IMR-90 (cell line): ENCODE data around the gene EHBP1L1. TPM values are rescaled to one million over a fixed set of nuclear protein-coding genes. Genes with fewer than 3 reads are reported as not detected.

Source experiments
- ATAC-seq: fragments of 200-7000 bp; cut with Tn5 transposase; 2 replicates; pipeline ENCODE4 v1.9.1; 2020; ENCODE audit warnings: low read depth, mild to moderate bottlenecking, moderate library complexity
- BruUV-seq: library from RNA; stranded (reverse); fragments of 400-500 nt; replicated peaks from 2 replicates; lab custom pipeline; 2021; lab: Mats Ljungman, UMichigan
- CTCF ChIA-PET: fragments of 300-600 bp; formaldehyde crosslinking; extraction: SDS; loops from one replicate; lab custom pipeline; 2021; ENCODE audit warnings: antibody characterized with exemption; lab: Yijun Ruan, JAX
- POLR2A ChIA-PET: fragments of 300-600 bp; sonication (Branson Sonifier 250); formaldehyde crosslinking; loops from one replicate; lab custom pipeline; 2022; ENCODE audit warnings: antibody characterized with exemption; ENCODE audit not compliant: unreplicated experiment; lab: Charles Lee
- DNase-seq: peaks from one replicate; pipeline ENCODE4 v3.0.0; 2013
- H2AFZ ChIP-seq: replicated peaks from 2 replicates; pipeline ENCODE3; 2013; ENCODE audit warnings: low read length, mild to moderate bottlenecking; ENCODE audit not compliant: poor library complexity
- H2AK5ac ChIP-seq: 2 replicates; pipeline ENCODE4 v1.6.1; 2013; ENCODE audit warnings: low read depth, low read length, inconsistent platforms
- H2AK9ac ChIP-seq: replicated peaks from 2 replicates; pipeline ENCODE3; 2013; ENCODE audit warnings: mild to moderate bottlenecking, low read depth, low read length, moderate library complexity; ENCODE audit not compliant: poor library complexity
- H2BK120ac ChIP-seq: 2 replicates; pipeline ENCODE4 v1.6.1; 2013; ENCODE audit warnings: low read depth, low read length, inconsistent platforms
- H2BK15ac ChIP-seq: 3 replicates; pipeline ENCODE4 v1.6.1; 2013; ENCODE audit warnings: low read depth, low read length, inconsistent platforms
- H2BK20ac ChIP-seq: 2 replicates; pipeline ENCODE4 v1.6.1; 2013; ENCODE audit warnings: low read depth, mild to moderate bottlenecking, inconsistent platforms, low read length, moderate library complexity
- H2BK5ac ChIP-seq: 2 replicates; pipeline ENCODE4 v1.6.1; 2013; ENCODE audit warnings: mild to moderate bottlenecking, low read depth, low read length, inconsistent platforms; ENCODE audit not compliant: poor library complexity, severe bottlenecking
- H3K14ac ChIP-seq: replicated peaks from 2 replicates; pipeline ENCODE4 v1.6.1; 2013; ENCODE audit warnings: low read depth, low read length, inconsistent platforms
- H3K18ac ChIP-seq: 2 replicates; pipeline ENCODE4 v1.6.1; 2013; ENCODE audit warnings: low read depth, low read length, control low read depth
- H3K23ac ChIP-seq: 2 replicates; pipeline ENCODE4 v1.6.1; 2013; ENCODE audit warnings: low read depth, low read length, inconsistent platforms
- H3K27ac ChIP-seq: 2 replicates; pipeline ENCODE4 v1.5.1; 2013; ENCODE audit warnings: mild to moderate bottlenecking, control low read depth, low read length; ENCODE audit not compliant: insufficient read depth
- H3K27me3 ChIP-seq: 2 replicates; pipeline ENCODE4 v1.6.1; 2013; ENCODE audit warnings: low read length; ENCODE audit not compliant: control insufficient read depth, insufficient read depth
- H3K36me3 ChIP-seq: 2 replicates; pipeline ENCODE4 v1.6.1; 2013; ENCODE audit warnings: low read length, mixed read lengths; ENCODE audit not compliant: control insufficient read depth, insufficient read depth
- H3K4ac ChIP-seq: 2 replicates; pipeline ENCODE4 v1.6.1; 2013; ENCODE audit warnings: low read depth, low read length, inconsistent platforms
- H3K4me1 ChIP-seq: 2 replicates; pipeline ENCODE4 v1.6.1; 2013; ENCODE audit warnings: low read length, mixed read lengths; ENCODE audit not compliant: control insufficient read depth, insufficient read depth
- H3K4me2 ChIP-seq: 2 replicates; pipeline ENCODE4 v1.6.1; 2013; ENCODE audit warnings: low read depth, mild to moderate bottlenecking, control low read depth, low read length, moderate library complexity
- H3K4me3 ChIP-seq: 2 replicates; pipeline ENCODE4 v1.5.1; 2013; ENCODE audit warnings: low read depth, mild to moderate bottlenecking, control low read depth, low read length, moderate library complexity; ENCODE audit not compliant: insufficient read depth
- H3K56ac ChIP-seq: 2 replicates; pipeline ENCODE4 v1.6.1; 2013; ENCODE audit warnings: low read length, inconsistent platforms; ENCODE audit not compliant: insufficient read depth; ENCODE audit errors: extremely low read depth
- H3K79me1 ChIP-seq, 2 experiments: 2 replicates each; pipeline ENCODE4 v1.6.1; 2013; ENCODE audit warnings: low read length in 2 of 2, inconsistent platforms in 1 of 2, low read depth in 1 of 2
- H3K9ac ChIP-seq: 2 replicates; pipeline ENCODE4 v1.6.1; 2013; ENCODE audit warnings: low read depth, low read length, control low read depth
- H3K9me1 ChIP-seq: 2 replicates; pipeline ENCODE4 v1.6.1; 2013; ENCODE audit warnings: low read length, inconsistent platforms; ENCODE audit not compliant: insufficient read depth
- H3K9me3 ChIP-seq: 2 replicates; pipeline ENCODE4 v1.6.1; 2013; ENCODE audit warnings: low read length; ENCODE audit not compliant: control insufficient read depth, insufficient read depth
- H4K20me1 ChIP-seq: 2 replicates; pipeline ENCODE4 v1.6.1; 2013; ENCODE audit warnings: low read length, inconsistent platforms; ENCODE audit not compliant: insufficient read depth
- H4K5ac ChIP-seq: 2 replicates; pipeline ENCODE4 v1.6.1; 2013; ENCODE audit warnings: mild to moderate bottlenecking, low read depth, low read length, control low read depth
- H4K8ac ChIP-seq, 2 experiments: 2 replicates each; pipeline ENCODE4 v1.6.1; 2013; ENCODE audit warnings: low read depth in 2 of 2, low read length in 2 of 2, control low read depth in 1 of 2, inconsistent platforms in 1 of 2
- H4K91ac ChIP-seq: 2 replicates; pipeline ENCODE4 v1.6.1; 2013; ENCODE audit warnings: low read depth, low read length, inconsistent platforms; ENCODE audit not compliant: insufficient read depth
- BHLHE40 ChIP-seq: fragments of 150-350 bp; IDR thresholded peaks from 2 replicates; pipeline ENCODE4 v1.6.1; 2016; ENCODE audit warnings: mild to moderate bottlenecking, low read depth, low read length
- CEBPB ChIP-seq: IDR thresholded peaks from 2 replicates; pipeline ENCODE4 v1.6.1; 2012; ENCODE audit warnings: low read depth, low read length, improper control_type of control experiment
- FOS ChIP-seq: fragments of 150-350 bp; IDR thresholded peaks from 2 replicates; pipeline ENCODE4 v1.6.1; 2016; ENCODE audit warnings: low read depth, low read length
- MAFK ChIP-seq: IDR thresholded peaks from 2 replicates; pipeline ENCODE4 v1.6.1; 2012; ENCODE audit warnings: low read depth, low read length, improper control_type of control experiment
- MAZ ChIP-seq: IDR thresholded peaks from 2 replicates; pipeline ENCODE4 v1.6.1; 2012; ENCODE audit warnings: low read depth, mild to moderate bottlenecking, low read length, improper control_type of control experiment, moderate library complexity, borderline replicate concordance
- MXI1 ChIP-seq: IDR thresholded peaks from 2 replicates; pipeline ENCODE4 v1.6.1; 2012; ENCODE audit warnings: low read depth, mild to moderate bottlenecking, low read length, moderate library complexity, borderline replicate concordance
- NFE2L2 ChIP-seq: fragments of 150-350 bp; IDR thresholded peaks from 2 replicates; pipeline ENCODE4 v1.6.1; 2016; ENCODE audit warnings: low read depth, mild to moderate bottlenecking, low read length
- POLR2A ChIP-seq: IDR thresholded peaks from 2 replicates; pipeline ENCODE4 v1.6.1; 2012; ENCODE audit warnings: mild to moderate bottlenecking, low read depth, low read length
- RAD21 ChIP-seq: IDR thresholded peaks from 2 replicates; pipeline ENCODE4 v1.6.1; 2012; ENCODE audit warnings: low read length, improper control_type of control experiment
- RCOR1 ChIP-seq: IDR thresholded peaks from 2 replicates; pipeline ENCODE4 v1.6.1; 2012; ENCODE audit warnings: mild to moderate bottlenecking, low read length, improper control_type of control experiment; ENCODE audit not compliant: insufficient replicate concordance
- RFX5 ChIP-seq: IDR thresholded peaks from 2 replicates; pipeline ENCODE4 v1.8.0; 2012; ENCODE audit warnings: low read depth, mild to moderate bottlenecking, low read length, moderate library complexity
- SMC3 ChIP-seq: fragments of 150-350 bp; IDR thresholded peaks from 2 replicates; pipeline ENCODE4 v1.6.1; 2016; ENCODE audit warnings: low read depth, mild to moderate bottlenecking, antibody characterized with exemption, low read length, moderate library complexity
- WGBS, 2 experiments: methylation state at CpG; one replicate each; pipeline versions ENCODE4 v1.1.5 to v1.1.7; 2013; ENCODE audit warnings: missing lambda C conversion rate in 2 of 2; ENCODE audit not compliant: insufficient read length in 1 of 2; ENCODE audit errors: extremely low coverage in 2 of 2; 5-methylcytosine and 5-hydroxymethylcytosine counted together
- dilution Hi-C: fragments of 300-500 bp; cut with HindIII; formaldehyde crosslinking; loops from one replicate; pipeline ENCODE4 v1.14.3; 2018; ENCODE audit warnings: low sequenced_read_pairs; ENCODE audit not compliant: unreplicated experiment
- in situ Hi-C: fragments of 300-500 bp; cut with MboI; formaldehyde crosslinking; loops from 3 replicates; pipeline ENCODE4 v1.14.3; 2019; ENCODE audit warnings: low sequenced_read_pairs, inconsistent platforms, mixed read lengths
- intact Hi-C: fragments of 100-400 bp; cut with micrococcal nuclease; formaldehyde crosslinking; loops from 2 replicates; pipeline ENCODE4 v1.10.0; 2022
- polyA plus RNA-seq, 3 experiments: library from polyadenylated mRNA; depleted of rRNA; stranded (reverse); fragments of >200 nt; gene quantifications; 2 replicates each; pipeline ENCODE4 v1.2.3, GENCODE V29; 2012; ENCODE audit warnings: low replicate concordance in 1 of 3
- total RNA-seq: library from RNA; depleted of rRNA; stranded (reverse); fragments of >200 nt; gene quantifications from 2 replicates; pipeline ENCODE4 v1.2.3, GENCODE V29; 2012
- TF ChIP-seq, protein P1 (sequence below): fragments of 150-350 bp; IDR thresholded peaks from 2 replicates; pipeline ENCODE4 v1.6.1; 2017; ENCODE audit warnings: mild to moderate bottlenecking, antibody characterized with exemption, low read length, low read depth
- TF ChIP-seq, protein P2 (sequence below): fragments of 150-350 bp; IDR thresholded peaks from 2 replicates; pipeline ENCODE4 v1.6.1; 2016; ENCODE audit warnings: low read depth, mild to moderate bottlenecking, low read length, moderate library complexity, borderline replicate concordance
- TF ChIP-seq, protein P3 (sequence below): conservative IDR thresholded peaks from 2 replicates; pipeline ENCODE4 v1.5.1; 2012; ENCODE audit warnings: mild to moderate bottlenecking, low read depth, low read length, improper control_type of control experiment

The EHBP1L1 gene
- total and polyA plus RNA-seq, 2 of the 4 experiments (the other 2 are of a cell fraction): 10.0 to 27.4 TPM

DNA sequence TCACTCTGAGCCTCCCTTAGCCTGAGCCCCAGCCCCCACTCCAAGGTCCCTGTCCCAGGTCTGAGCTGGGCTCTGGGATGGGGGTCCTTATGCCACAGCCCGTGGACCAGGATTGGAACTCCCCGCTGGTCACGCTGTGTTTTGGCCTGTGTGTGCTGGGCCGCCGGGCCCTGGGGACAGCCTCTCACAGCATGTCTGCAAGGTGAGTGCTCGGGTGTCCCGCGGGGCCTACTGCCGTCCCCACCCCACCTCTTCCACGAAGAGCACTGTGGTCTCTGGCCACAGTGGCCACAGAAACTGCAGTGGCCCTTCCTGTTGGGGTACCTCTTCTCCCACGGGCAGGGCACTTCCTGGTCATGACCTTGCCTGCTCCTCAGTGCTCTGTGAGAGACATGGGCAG, 58.6 kb downstream of the EHBP1L1 start:
- peaks cover 15 to 23% of the 10 kb centered on the region in 2 experiments for H3K79me1 ChIP-seq
- H3K27me3 ChIP-seq: no peaks in the 10 kb centered on the region
- no peak overlapping the region for H3K4me3 ChIP-seq
- H3K56ac ChIP-seq: no peak overlapping the region
- intact Hi-C loops (no loop called here), in situ Hi-C loops (no loop called here), dilution Hi-C loops (no loop called here)
- TF ChIP-seq BHLHE40: no peak
- TF ChIP-seq SMC3: no peak
- TF ChIP-seq, protein P1, sequence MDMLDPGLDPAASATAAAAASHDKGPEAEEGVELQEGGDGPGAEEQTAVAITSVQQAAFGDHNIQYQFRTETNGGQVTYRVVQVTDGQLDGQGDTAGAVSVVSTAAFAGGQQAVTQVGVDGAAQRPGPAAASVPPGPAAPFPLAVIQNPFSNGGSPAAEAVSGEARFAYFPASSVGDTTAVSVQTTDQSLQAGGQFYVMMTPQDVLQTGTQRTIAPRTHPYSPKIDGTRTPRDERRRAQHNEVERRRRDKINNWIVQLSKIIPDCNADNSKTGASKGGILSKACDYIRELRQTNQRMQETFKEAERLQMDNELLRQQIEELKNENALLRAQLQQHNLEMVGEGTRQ: no peak
- no peak for TF ChIP-seq CEBPB
- no peak for TF ChIP-seq RCOR1
- TF ChIP-seq, protein P2, sequence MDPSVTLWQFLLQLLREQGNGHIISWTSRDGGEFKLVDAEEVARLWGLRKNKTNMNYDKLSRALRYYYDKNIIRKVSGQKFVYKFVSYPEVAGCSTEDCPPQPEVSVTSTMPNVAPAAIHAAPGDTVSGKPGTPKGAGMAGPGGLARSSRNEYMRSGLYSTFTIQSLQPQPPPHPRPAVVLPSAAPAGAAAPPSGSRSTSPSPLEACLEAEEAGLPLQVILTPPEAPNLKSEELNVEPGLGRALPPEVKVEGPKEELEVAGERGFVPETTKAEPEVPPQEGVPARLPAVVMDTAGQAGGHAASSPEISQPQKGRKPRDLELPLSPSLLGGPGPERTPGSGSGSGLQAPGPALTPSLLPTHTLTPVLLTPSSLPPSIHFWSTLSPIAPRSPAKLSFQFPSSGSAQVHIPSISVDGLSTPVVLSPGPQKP: no peak
- TF ChIP-seq MAZ: no peak
- TF ChIP-seq, protein P3, sequence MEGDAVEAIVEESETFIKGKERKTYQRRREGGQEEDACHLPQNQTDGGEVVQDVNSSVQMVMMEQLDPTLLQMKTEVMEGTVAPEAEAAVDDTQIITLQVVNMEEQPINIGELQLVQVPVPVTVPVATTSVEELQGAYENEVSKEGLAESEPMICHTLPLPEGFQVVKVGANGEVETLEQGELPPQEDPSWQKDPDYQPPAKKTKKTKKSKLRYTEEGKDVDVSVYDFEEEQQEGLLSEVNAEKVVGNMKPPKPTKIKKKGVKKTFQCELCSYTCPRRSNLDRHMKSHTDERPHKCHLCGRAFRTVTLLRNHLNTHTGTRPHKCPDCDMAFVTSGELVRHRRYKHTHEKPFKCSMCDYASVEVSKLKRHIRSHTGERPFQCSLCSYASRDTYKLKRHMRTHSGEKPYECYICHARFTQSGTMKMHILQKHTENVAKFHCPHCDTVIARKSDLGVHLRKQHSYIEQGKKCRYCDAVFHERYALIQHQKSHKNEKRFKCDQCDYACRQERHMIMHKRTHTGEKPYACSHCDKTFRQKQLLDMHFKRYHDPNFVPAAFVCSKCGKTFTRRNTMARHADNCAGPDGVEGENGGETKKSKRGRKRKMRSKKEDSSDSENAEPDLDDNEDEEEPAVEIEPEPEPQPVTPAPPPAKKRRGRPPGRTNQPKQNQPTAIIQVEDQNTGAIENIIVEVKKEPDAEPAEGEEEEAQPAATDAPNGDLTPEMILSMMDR: no peak
- TF ChIP-seq RAD21: no peak
- no peak for TF ChIP-seq MAFK
- no peak for TF ChIP-seq FOS
- TF ChIP-seq NFE2L2: no peak
- no peak for TF ChIP-seq MXI1
- TF ChIP-seq RFX5: no peak
- TF ChIP-seq POLR2A: no peak
- no peak overlapping the region for H2BK20ac ChIP-seq
- H3K18ac ChIP-seq: no peak overlapping the region
- H3K9me3 ChIP-seq: no peaks in the 10 kb centered on the region
- peaks cover 6% of the 10 kb centered on the region for H3K4me1 ChIP-seq
- H3K4me2 ChIP-seq: no peak overlapping the region
- H3K14ac ChIP-seq: no peak overlapping the region
- CTCF ChIA-PET: no interaction called here
- no TSS peak for BruUV-seq
- POLR2A ChIA-PET: no interaction called here
- no peak overlapping the region for H2AFZ ChIP-seq
- no peak overlapping the region for H2AK5ac ChIP-seq
- H4K91ac ChIP-seq: no peak overlapping the region
- no peak overlapping the region for H2BK120ac ChIP-seq
- no peak overlapping the region for H3K4ac ChIP-seq
- H2BK15ac ChIP-seq: no peak overlapping the region
- H4K8ac ChIP-seq: no peak overlapping the region
- peaks cover 60% of the 10 kb centered on the region for H3K36me3 ChIP-seq
- H3K23ac ChIP-seq: no peak overlapping the region
- H2BK5ac ChIP-seq: no peak overlapping the region
- H4K20me1 ChIP-seq: peaks cover 12% of the 10 kb centered on the region; the same call in 1 of the 2 replicates
- ATAC-seq (no peak), DNase-seq (no peak)
- no peak overlapping the region for H3K9ac ChIP-seq
- H3K9me1 ChIP-seq: no peaks in the 10 kb centered on the region; the same call in 1 of the 2 replicates
- 92% methylated on average over 6 of the region's 11 CpGs; no CpG with 5 or more reads in 1 of the 2 experiments for WGBS, 2 experiments
- H2AK9ac ChIP-seq: no peak overlapping the region
- no peak overlapping the region for H4K5ac ChIP-seq
- no peak overlapping the region for H3K27ac ChIP-seq
